GM12892 (cell line): Measurements from ENCODE around the gene RABGGTB.
"Not testable (repeated sequence)": the region's sequence is repeated elsewhere in the genome, so short reads cannot be mapped to it uniquely, and the experiment has no call there.

Source experiments
- POLR2A ChIP-seq: IDR thresholded peaks from 2 replicates; pipeline ENCODE4 v1.6.1; 2011; ENCODE audit warnings: low read depth, low read length, control low read depth
- POLR2AphosphoS5 ChIP-seq: IDR thresholded peaks from 2 replicates; pipeline ENCODE4 v1.6.1; 2011; ENCODE audit warnings: low read depth, low read length, control low read depth

DNA sequence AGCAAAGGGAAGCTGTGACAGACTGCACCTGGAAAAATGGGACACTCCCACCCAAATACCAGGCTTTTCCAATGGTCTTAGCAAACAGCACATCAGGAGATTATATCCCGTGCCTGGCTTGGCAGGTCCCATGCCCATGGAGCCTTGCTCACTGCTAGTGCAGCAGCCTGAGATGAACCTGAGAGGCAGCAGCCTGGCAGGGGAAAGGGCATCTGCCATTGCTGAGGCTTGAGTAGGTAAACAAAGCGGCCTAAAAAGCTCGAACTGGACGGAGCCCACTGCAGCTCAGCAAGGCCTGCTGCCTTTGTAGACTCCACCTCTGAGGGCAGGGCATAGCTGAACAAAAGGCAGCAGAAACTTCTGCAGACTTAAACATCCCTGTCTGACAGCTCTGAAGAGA is 8.2 kb upstream of the RABGGTB start:
- TF ChIP-seq POLR2A, POLR2AphosphoS5: not testable (repeated sequence)
